RPMI7951 (cell line): Measurements from ENCODE around the gene NDUFS2. TPM values are rescaled to one million over a fixed set of nuclear protein-coding genes. Genes with fewer than 3 reads are reported as not detected.
A peak's percentile ranks its signal among the peaks of the same experiment; 100 is the strongest.
"Not testable (repeated sequence)": the region's sequence is repeated elsewhere in the genome, so short reads cannot be mapped to it uniquely, and the experiment has no call there.

Experiments used
- DNase-seq: peaks from one replicate; pipeline ENCODE4 v3.0.0-alpha.2; 2012; ENCODE audit warnings: low read depth
- total RNA-seq: library from RNA; depleted of rRNA; stranded (reverse); fragments of >200 nt; shearing (Covaris generic); gene quantifications from 2 replicates; pipeline ENCODE4 v1.2.3, GENCODE V29; 2014; rRNA removed

NDUFS2 gene
- total RNA-seq, 1 experiment from 2014 or later = 109 TPM

DNA sequence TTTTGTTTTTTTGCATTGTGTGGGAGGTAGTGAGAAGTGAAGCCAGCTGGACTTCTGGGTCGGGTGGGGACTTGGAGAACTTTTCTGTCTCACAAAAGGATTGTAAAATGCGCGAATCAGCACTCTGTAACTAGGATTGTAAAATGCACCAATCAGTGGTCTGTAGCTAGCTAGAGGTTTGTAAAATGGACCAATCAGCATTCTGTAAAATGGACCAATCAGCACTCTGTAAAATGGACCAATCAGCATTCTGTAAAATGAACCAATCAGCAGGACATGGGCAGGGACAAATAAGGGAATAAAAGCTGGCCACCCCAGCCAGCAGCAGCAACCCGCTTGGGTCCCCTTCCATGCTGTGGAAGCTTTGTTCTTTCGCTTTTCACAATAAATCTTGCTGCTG, 47.9 kb downstream of the NDUFS2 start:
- DNase-seq = not testable (repeated sequence)

DNA sequence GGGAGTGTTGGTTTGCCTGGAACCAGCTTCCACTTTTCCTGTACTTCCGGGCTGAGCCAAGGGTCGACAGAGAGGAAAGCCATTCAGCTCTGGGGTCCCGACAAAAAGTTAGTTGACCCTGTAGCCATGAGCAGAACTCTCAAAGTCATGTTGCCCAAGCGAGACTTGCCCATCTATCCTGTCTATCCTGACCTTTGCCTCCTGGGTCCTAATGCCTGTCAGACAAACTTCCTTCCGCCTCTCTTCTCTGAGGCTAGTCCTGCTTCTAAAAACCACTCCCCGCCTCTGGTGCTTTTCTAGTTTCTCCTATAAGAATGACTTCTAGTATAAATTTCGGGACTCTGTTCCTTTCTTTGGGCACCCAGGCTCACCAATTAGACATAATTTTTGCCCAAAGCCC, 48.7 kb downstream of the NDUFS2 start:
- DNase-seq = no peak

DNA sequence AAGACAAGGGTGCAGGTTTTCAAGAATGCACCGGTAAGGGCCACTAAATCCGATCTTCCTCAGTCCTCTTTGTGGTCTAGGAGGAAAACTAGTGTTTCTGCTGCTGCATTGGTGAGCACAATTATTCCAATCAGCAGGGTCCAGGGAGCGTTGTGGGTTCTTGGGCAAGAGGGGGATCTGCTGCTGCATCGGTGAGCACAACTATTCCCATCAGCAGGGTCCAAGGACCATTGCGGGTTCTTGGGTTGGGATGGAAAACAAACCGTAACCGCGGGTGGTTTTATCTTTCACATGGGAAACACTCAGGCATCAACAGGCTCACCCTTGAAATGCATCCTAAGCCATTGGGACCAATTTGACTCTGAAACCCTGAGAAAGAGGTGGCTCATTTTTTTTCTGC, 49.4 kb downstream of the NDUFS2 start:
- no peak for DNase-seq

DNA sequence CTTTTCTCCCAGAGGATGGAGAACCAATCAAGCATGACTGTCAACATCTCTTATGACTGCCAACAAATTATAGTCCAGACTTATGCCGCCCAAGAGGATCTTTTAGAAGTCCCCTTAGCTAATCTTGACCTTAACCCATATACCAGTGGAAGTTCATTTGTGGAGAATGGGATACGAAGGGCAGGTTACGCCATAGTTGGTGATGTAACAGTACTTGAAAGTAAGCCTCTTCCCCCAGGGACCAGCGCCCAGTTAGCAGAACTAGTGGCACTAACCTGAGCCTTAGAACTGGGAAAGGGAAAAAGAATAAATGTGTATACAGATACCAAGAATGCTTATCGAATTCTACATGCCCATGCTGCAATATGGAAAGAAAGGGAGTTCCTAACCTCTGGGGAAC, 53.1 kb downstream of the NDUFS2 start:
- not testable (repeated sequence) for DNase-seq

DNA sequence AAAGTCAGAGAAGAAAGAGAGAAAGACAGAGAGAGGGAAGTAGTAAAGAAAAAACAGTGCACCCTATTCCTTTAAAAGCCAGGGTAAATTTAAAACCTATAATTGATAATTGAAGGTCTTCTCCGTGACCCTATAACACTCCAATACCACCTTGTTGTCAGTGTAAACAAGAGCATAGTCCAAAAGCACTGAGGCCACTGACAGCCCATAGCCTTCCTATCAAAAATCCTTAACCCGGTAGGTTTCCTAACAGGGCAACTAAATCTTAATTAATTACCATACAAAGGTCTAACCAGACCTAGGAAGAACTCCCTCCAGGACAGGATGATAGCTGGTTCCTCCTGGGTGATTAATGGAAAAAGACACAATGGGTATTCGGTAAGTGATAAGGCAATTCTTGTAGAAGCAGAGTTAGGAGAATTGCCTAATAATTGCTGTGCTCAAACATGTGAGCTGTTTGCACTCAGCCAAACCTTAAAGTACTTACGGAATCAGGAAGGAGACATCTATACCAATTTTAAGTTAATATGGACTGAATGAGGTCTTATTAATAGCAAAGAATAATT, 53.9 kb downstream of the NDUFS2 start:
- DNase-seq = not testable (repeated sequence)

DNA sequence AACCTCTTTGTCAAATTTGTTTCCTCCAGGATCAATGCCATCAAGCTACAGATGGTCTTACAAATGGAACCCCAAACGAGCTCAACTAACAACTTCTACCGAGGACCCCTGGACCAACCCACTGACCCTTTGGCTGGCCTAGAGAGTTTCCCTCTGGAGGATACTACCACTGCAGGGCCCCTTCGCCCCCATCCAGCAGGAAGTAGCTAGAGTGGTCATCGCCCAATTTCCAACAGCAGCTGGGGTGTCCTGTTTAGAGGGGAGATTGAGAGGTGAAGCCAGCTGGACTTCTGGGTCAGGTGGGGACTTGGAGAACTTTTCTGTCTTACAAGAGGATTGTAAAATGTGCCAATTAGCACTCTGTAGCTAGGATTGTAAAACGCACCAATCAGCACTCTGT, 54.9 kb downstream of the NDUFS2 start:
- DNase-seq = not testable (repeated sequence)

DNA sequence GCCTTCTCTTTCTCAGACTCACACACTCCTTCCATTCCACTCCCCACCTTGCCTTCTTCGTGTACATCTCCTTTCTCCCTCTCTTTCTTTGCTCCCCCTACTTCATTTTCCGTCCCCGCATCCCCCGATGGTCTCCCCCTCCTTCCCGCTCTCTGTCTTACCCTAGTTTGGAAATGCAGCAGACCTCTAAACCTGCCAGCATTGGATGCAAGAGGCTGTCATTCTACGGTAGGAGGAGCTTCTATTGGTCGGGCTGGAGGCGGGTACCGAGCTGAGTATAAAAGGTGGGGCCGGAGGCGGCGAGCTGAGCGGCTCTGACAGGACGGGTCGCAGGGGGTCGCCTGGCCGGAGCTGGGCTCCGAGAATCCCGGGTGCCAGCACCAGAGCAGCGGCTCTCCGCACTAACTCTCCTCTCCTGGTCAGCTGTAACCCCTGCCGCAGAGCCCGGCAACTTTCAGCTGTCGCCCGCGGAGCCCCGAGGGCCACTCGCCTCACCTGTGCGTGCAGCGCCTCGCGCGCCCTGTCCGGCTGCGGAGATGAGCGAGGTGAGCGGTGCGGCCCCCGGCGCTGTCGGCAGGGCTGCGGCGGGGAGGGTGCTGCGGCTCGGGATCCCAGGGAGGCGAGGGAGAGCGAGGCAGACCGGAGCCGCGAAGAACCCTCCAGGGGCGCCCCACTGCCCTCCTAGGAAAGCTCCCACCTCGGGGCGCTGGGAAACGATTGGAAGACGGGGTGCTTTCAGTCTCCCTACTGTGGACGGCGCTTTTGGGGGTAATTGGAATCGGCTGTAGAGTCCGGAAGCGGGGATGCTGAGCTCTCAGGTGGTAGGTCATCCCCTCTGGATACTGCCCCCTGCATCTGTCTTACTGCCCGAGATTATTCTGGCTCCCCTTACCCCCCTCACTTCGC, 56.5 kb downstream of the NDUFS2 start, which contains the start of gene PCP4L1:
PCP4L1 (plus strand) TSS at position 307 of the 906 bp plus-strand sequence; CDS start at position 537, 230 bp downstream.
- peak; percentile 39 for DNase-seq

DNA sequence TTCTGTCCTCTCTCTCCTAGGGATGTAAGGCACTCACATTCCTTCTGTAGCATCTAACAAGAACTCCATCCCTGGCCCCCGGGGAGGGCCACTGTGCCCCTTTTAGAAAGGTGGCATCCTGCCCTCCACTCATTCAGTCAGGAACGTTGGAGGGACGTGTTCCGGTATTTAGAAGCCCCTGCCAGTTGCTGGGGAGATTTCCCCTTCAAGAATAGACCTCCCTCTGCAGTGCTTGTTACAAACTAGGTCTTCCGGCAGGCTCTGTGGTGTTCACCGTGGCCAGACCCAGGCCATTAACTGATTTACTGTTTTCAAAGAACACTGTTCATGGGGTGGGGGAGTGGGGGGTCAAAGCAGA, 57.2 kb downstream of the NDUFS2 start:
- no peak for DNase-seq

DNA sequence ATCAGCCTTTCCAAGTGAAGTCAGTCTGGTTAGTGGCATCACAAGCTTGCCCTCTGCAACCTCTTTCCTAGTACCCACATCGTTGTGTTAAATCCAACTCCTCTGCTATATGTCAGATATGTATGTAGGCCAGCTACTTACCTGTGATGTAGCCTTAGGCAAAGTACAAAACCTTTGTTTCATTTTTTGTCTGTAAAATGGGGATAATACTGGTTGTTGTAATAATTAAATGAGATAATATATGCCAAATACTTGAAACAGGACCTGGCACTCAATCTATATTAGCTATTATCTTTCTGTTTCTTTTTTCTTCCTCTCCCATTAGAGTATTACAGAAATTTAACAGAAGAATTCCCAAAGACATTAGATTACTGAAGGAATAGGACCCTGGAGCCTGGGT, 57.6 kb downstream of the NDUFS2 start:
- no peak for DNase-seq

DNA sequence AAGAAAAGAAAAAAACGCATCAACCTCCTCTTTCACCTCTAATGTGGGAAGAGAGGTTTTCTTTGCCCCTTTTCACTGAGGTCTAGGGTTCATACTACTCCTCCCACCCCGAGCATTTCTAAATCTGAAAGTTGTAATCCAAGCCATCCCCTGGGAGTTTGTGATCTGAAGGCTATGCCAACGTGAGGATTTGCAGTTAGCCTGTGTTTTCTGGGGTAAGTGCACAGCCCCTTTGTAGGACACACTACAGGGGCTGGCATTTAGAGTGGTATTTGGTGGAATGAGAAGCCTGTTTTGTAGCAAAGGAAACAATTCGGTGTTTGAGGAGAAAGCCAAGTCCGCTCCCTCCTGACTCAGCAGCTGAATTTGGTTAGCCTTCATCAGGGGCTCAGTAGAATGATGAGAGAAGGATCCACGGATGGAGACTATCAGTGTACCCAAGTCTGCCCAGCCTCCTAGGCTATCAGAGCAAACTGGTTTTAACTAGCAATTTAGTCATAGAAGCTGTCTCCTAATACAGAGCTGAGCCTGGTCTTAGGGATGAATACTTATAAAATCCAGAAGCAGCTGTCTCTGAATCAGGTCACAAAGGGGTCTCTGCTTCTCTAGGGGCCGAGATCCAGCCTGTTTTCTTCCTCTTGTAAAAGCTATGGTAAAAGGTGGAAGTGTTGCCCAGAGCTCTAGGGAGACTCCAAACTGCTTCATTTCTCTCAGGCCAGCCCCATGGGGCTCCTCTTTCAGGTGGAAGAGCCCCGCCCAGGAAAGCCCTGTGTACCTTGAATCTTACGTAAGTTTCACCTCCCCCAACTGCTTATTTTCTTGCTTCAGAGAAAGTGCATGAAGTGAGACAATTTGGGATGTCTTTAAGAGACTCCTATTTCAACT, 58.5 kb downstream of the NDUFS2 start:
- no peak for DNase-seq

DNA sequence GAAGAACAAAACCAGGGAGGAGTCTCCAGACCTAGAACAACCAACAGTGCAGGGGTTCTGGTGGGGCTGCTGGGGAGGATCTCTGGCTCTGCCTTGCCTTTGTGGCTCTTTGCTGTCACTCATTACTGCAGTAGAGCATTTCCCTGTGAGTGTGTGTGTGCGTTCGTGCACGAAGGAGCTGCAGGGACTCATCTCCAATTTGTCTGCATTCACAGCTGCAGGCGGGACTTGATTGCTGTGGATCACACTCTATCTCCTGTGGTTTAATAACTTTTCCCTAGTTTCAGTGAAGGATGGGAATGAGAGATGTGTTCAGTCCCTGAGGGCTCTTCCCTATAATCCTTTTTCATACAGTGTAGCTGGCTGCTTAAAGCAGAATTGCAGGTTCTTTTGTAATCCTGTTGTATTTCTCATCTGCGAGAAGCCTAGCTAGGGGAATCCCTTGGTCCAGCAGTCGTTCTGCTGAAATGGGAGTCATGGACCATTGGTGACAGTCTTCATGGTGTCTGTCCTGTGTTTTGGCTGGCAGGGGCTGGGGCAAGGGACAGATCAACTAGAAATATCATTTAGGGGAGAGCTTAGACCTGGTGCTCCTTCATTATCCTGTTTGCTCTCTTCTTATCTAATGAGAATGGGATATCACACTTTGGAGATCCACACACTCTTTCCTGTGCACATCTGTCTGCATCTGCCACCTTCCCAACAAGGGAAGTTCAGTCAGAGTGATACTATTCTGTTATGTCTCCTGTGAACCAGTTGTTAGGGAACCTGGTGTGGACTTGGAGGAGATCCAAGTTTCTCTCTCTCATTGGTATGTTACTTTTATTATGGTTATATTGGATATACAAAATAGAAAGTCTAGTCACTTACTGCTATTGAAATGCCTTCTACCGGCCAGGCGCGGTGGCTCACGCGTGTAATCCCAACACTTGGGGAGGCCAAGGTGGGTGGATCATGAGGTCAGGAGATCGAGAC, 59.4 kb downstream of the NDUFS2 start:
- DNase-seq = no peak

Other genes with a start within 250 kb of the NDUFS2 start
- not detected in 2 replicates for gene ITLN2, start 247.6 kb upstream of the NDUFS2 start, total RNA-seq
- 6.0 and 10.5 TPM in 2 replicates for gene F11R, start 181.2 kb upstream of the NDUFS2 start, total RNA-seq
- 0.48 TPM in 1 of 2 replicates, not detected in the other for gene TSTD1, start 163.4 kb upstream of the NDUFS2 start, total RNA-seq
- gene USF1, start 156.4 kb upstream of the NDUFS2 start, total RNA-seq = 63.3 and 67.3 TPM in 2 replicates
- gene ARHGAP30, start 132.5 kb upstream of the NDUFS2 start, total RNA-seq = 0.20 TPM in 1 of 2 replicates, not detected in the other
- 0.20 TPM in 1 of 2 replicates, not detected in the other for gene NECTIN4, start 112.8 kb upstream of the NDUFS2 start, total RNA-seq
- gene KLHDC9, start 104.0 kb upstream of the NDUFS2 start, total RNA-seq = not detected in 2 replicates
- gene PFDN2, start 84.3 kb upstream of the NDUFS2 start, total RNA-seq = 82.0 and 94.4 TPM in 2 replicates
- gene NIT1, start 84.3 kb upstream of the NDUFS2 start, total RNA-seq = 27.0 and 27.9 TPM in 2 replicates
- gene DEDD, start 69.7 kb upstream of the NDUFS2 start, total RNA-seq = 20.1 and 23.1 TPM in 2 replicates
- gene UFC1, start 48.4 kb upstream of the NDUFS2 start, total RNA-seq = 81.9 and 95.6 TPM in 2 replicates
- gene USP21, start 42.9 kb upstream of the NDUFS2 start, total RNA-seq = 4.4 and 9.3 TPM in 2 replicates
- 12.3 and 16.3 TPM in 2 replicates for gene PPOX, start 35.9 kb upstream of the NDUFS2 start, total RNA-seq
- 13.7 and 16.7 TPM in 2 replicates for gene B4GALT3, start 24.9 kb upstream of the NDUFS2 start, total RNA-seq
- gene ADAMTS4, start 3.3 kb upstream of the NDUFS2 start, total RNA-seq = 5.2 and 8.3 TPM in 2 replicates
- 1.3 TPM in 1 of 2 replicates, not detected in the other for gene FCER1G, start 12.9 kb downstream of the NDUFS2 start, total RNA-seq
- not detected in 2 replicates for gene APOA2, start 21.3 kb downstream of the NDUFS2 start, total RNA-seq
- 8.4 and 10.0 TPM in 2 replicates for gene TOMM40L, start 23.7 kb downstream of the NDUFS2 start, total RNA-seq
- gene NR1I3, start 35.8 kb downstream of the NDUFS2 start, total RNA-seq = not detected in 2 replicates
- not detected in 2 replicates for gene PCP4L1, start 56.4 kb downstream of the NDUFS2 start, total RNA-seq
- gene MPZ, start 107.6 kb downstream of the NDUFS2 start, total RNA-seq = 0.24 and 0.39 TPM in 2 replicates
- gene SDHC, start 112.0 kb downstream of the NDUFS2 start, total RNA-seq = 16.1 and 19.5 TPM in 2 replicates
- gene CFAP126, start 165.5 kb downstream of the NDUFS2 start, total RNA-seq = not detected in 2 replicates